ENCODE data around the gene B4GALNT3.
A peak's percentile ranks its signal among the peaks of the same experiment; 100 is the strongest.

The B4GALNT3 gene

DNA sequence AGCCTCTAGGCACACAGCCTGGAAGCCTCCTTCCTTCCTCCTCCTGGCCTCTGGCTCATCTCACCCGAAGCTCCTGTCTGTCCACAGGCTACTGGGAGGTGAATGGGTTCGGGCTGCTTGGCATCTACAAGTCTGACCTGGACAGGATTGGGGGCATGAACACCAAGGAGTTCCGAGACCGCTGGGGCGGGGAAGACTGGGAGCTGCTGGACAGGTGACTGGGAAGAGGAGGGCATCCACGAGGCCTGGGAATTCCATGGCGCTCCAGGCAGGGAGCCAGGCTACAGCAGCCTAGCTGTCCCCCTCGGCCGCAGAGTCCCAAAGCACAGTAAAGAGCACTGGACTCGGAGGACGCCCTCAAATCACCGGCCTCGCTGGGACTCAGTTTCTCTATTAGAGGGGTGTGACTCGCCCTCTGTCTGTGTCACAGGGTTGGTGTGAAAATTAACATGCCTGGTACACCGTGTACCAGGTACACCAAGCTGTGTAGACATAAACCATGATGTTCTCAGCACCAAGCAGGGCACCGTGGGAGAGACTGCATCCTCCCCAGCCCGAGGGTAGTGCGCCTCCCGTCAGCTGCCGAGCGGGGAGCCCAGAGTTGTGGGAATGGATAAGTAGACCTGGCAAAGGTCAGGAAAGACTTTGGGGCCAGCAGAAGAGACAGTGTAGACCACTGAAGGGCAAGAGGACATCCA is 99.6 kb downstream of the B4GALNT3 start:
- DNase-seq (ENCODE audit: low read depth in 2 of 2), result no peak

DNA sequence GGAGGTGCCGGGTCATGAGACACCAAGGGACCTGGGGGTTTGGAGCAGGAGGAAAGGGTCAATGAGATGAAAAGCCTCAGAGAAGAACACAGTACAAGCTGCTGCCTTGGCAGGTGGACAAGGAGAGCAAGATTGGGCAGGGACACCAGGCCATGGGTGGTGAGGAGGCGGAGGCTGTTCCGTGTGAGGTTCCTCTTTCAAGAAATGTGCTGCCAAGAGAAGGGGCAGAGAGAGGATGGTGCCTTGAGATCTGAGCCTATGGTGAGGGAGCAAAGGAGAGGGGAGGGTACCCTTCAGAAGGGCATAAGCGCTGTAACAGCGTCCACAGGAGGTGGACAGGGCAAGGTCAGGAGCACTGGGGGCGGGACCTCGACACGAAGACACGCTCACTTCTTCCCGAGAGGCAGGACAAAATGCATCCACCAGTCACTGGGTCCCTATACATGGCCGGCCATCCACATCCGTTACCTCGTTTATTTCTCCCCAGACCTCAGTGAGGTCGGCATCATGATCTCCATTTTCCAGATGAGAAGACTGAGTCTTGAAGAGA is 100.2 kb downstream of the B4GALNT3 start:
- DNase-seq (ENCODE audit: low read depth in 2 of 2), result no peak

DNA sequence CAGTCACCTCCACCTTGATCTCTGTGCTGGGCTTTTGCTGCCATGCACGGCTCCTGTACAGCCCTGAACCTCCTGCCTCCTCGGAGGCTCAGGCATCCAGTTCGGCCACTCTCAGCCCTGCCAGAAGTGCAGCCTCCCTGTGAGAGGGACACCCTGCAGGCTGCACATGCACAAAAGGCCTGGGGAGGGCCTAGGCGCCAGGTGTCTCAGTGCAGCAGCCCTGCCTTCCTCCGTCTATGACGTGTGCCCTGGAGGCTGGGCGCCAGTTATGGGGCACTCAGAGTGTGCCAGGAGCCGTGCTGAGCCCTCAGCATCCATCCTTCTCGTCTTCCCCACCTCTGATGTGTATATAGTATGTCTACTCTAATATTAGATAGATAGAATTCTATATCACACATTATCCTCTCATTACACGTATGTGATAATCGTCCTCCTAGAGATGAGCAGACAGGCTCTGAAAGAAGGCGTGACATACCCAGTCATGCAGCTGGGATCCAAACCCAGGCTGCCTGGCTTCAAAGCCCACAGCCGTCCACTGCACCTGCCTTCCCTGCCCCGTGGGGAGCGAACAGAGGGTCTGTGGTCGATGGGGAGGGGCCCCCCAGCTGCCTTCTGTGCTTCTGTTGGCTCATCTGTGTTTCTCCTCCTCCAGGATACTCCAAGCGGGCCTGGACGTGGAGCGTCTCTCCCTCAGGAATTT is 101.1 kb downstream of the B4GALNT3 start:
- DNase-seq (ENCODE audit: low read depth in 2 of 2), result no peak

DNA sequence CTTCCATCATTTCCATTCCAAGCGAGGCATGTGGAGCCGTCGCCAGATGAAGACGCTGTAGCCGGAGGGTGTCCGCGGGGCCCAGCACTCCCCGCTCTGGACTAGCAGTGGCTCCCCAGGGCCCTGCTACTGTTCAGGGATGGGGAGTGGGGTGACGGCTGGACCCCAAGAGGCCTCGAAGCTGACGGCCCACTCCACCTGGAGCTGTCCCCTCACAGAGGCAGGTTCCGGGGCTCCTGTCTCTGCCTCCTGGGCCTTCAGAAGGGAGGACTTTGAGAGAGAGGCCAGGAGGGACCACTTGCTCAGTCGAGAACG is 101.6 kb downstream of the B4GALNT3 start:
- DNase-seq (ENCODE audit: low read depth in 2 of 2), result no peak

DNA sequence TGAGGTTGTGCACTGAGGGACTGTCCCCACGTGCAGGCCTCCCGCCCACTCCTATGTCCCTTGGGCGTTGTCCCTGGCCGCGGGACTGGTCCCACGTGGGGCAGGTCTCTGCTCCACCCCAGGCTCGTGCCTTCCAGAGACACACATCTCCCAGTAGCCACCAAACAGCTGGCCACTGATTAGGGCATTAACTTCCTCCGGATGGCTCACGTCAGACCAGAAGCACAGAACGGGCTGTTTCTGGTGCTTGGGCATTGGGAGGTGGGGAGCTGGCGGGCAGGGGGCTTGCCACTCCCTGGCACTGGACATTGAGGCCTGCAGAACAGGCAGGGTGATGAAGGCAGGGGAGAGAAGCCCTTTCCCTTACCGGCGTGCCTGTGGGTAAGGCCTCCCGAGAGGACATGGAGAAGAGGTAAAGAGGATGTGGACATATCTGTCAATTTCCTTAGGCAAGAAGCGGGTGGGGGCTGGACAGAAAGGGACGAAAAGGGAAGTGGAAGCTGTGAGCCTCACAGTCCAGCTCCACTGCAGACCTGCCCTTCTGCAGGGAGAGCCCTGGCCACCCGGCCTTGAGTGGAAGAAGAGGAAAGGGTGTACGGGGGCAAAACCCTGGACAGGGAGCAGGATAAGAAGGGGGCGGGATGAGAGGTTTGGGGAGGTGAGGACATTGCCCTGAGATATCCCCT is 102.3 kb downstream of the B4GALNT3 start:
- DNase-seq (ENCODE audit: low read depth in 2 of 2), result no peak

DNA sequence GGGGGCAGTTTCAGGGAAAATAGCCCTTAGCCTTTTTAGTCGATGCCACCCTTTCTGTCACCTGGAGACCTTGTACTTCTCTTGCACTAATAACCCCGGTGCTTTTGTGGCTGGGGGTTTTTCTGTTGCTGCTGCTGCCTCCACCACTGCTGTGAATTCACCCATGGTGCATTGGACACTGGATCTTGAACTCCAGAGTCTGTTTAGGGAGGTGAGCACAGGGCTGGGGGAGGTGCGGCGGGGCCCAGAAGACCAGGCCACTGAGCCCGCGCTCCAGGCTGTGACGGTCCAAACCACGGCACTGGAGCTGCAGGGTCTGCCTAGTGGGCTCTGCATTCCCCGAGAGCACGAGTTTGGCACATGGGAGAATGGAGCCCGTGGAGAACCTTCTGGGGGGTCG is 102.9 kb downstream of the B4GALNT3 start:
- DNase-seq (ENCODE audit: low read depth in 2 of 2), result no peak

DNA sequence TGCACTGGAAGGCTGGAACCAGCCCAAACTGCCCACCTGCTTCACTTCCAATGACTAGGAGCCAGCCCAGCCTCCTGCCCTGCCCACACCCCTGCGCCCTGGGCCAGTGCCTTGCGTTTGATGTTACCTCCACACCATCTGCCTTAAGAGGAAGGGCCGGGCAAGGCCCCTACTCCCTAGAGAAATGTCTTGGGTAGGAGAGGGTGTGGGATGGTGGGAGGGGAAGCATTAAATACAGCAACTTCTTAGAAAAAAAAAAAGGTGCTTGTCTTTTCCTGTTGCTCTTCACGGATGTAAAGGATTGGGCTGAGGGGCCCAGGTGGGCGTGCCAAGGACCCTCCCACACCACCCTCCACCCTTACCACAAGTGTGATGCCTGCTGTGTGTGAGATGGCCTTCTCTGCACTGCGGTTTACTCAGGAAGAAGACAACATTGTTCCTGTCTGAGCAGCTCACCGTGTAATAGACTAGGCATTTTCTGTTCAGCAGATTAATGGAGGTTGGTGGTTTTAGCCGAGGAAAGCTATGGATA is 103.6 kb downstream of the B4GALNT3 start:
- peak in 1 of 2 donors; percentile 21 for DNase-seq (ENCODE audit: low read depth in 2 of 2)

DNA sequence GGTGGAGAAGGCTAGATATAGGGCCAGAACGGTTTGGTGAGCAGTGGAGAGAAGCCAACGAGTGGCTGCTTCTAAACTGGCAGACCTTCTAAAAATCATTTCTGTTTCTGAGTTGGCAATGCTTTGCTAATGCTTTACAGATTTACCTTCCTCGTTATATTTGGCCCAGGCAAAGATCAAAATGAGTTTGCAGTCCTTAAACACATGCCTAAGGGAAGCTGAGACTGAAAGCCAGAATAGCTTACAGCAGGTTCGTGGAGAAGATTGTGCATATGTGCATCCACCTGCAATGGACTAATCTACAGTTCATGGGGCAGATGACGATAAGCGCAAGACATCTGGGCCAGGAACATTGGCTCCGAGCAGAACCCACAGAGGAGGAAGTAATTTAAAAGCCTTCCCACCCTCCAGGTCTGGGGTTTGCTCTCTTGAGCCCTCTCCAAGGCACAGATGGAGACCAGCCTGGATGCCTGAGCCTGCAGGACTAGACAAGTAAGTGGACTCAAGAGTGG is 104.1 kb downstream of the B4GALNT3 start:
- DNase-seq (ENCODE audit: low read depth in 2 of 2), result no peak

GRCh38 chr12:565161-565560 is 105.4 kb downstream of the B4GALNT3 start:
- no peak for DNase-seq (ENCODE audit: low read depth in 2 of 2)

DNA sequence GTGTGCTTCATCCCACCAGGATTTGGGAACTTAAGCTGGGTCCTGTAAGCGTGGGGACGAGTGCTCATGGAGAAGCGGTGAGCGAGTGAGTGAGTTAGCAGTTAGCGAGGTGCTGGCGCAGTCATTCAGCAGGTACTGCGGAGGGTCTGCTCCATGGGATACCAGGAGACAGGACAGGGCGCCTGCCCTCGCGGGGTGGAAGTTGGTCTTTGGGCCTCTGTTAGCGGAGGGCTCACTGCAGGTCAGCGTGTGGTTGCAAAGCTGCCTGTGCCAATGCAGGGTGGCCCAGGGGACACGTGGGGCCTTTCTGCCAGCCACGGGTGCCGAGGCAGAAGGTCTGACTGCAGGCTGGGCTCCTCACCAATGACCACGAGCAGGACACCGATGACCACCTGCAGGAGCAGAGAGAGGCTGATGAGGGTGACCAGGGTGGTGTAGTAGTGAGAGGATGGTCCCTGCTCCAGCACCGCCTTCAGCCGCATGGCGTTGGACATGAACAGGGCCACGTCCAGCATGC is 105.9 kb downstream of the B4GALNT3 start:
- no peak for DNase-seq (ENCODE audit: low read depth in 2 of 2)

DNA sequence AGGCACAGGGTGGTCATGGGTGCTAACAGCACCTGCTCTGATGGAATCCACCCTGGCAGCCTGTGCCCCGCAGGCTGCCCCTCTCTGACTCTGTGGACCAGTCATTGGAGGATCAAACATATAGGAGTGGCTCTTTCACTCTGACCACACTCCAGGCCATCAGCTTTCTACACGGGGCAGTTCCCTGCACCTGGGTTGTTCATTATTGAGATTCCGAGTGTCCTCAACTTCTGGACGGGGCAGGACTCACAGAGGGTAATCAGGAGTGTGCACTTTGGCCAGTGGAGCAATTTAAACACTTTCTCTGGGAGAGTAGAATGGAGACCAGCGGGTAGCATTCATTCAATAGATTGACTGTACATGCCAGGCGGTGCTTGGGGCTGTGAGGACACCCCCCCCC is 108.7 kb downstream of the B4GALNT3 start:
- no peak for DNase-seq (ENCODE audit: low read depth in 2 of 2)

DNA sequence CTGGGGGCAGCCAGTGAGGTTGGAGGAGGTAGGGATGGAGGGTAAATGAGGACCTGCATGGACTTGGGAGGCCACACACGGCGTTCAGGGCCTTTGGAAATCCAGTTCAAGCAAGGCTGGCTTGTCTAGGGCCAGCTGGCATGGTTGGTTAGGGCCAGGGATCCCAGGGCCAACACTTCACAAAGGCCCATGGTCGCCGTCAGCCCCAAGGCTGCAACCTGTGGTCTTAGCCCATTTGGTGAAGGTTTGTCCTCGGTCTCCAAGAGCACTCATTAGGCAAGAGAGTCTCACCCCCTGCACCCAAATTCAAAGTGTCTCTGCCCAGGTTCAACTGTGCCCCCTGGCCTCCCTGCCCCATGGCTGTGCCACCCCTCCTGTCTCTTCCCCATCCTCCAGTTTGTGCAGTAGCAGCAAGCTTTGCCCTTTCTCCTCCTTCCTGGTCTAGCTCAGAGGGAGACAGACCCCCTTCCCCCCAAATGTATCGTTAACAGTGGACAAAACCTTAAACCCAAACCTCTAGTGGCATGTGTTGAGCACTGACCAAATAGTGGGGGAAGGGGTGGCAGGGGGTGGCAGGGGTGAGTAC is 109.4 kb downstream of the B4GALNT3 start:
- DNase-seq (ENCODE audit: low read depth in 2 of 2), result no peak

DNA sequence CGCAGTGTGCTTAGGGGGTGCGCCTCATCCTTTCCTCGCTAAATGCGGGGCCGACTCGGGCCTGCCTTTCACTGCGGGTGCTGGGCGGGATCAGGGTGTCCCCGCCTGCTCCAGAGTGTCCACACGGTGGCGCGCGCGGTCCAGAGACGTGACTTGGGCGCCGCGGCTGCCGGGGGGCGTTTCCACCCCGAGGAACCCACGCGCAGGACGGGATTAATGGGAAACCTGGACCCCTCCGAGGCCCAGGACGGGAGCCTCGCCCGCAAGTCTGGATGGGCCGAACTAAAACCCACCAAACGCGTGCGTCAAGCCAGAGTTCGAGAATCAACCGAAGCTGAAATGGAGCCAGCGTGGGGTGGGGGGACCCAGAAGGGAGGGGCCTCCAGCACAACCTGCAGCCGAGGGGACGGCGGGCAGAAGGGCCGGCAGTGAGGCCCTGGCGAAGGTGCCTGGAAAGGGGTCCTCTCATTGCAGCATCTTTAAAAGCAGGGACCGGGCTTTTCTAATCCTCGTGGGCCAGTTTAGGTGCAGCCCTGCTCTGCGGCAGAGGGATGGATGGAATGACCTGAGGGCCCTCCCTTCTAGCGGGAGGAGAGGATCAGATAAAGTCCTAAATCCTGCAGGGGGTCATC is 110.2 kb downstream of the B4GALNT3 start:
- DNase-seq (ENCODE audit: low read depth in 2 of 2), result peak; percentile 73 to 79

DNA sequence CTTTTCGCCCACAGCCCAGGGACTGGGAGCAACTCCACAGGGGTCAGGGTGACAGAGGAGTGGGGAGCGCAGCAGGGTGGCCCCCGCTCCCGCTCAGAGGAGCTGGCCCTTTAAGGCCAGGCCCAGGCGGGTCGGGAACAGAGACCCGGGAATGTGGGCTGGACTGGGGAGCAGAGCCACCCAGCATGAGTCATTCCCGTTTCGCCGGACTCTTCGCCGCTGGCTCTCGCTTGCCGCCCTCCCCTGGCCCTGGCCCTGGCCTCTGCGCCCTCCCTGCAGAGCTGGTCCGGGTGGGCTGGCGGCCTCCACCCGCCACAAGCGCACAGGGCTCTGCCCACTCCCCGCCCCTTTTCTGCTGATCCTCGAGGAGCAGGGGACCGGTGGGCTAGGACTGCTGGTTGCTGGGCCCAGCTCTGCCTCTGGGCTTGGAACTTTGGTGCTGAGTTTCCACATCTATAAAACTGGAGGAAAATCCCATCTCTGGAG is 110.7 kb downstream of the B4GALNT3 start:
- no peak for DNase-seq (ENCODE audit: low read depth in 2 of 2)

GRCh38 chr12:570921-571794 is 111.4 kb downstream of the B4GALNT3 start:
- DNase-seq (ENCODE audit: low read depth in 2 of 2), result no peak

GRCh38 chr12:571795-572531 is 112.2 kb downstream of the B4GALNT3 start:
- DNase-seq (ENCODE audit: low read depth in 2 of 2), result no peak

DNA sequence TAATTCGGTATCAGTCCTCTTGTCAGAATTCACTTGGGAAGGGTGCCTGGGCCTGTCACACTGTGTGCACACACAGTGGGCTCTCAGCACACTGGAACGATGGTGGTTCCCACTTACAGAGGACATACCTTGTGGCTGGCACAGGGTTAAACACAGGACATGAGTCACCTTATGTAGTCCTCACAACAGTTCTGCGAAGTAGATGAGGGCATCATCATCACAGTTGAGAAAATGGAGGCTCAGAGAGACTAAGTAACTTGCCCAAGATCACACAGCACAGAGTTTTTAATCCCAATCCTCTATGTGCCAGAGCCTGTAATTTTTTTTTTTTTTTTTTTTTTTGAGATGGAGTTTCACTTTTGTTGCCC is 112.8 kb downstream of the B4GALNT3 start:
- DNase-seq (ENCODE audit: low read depth in 2 of 2), result no peak

DNA sequence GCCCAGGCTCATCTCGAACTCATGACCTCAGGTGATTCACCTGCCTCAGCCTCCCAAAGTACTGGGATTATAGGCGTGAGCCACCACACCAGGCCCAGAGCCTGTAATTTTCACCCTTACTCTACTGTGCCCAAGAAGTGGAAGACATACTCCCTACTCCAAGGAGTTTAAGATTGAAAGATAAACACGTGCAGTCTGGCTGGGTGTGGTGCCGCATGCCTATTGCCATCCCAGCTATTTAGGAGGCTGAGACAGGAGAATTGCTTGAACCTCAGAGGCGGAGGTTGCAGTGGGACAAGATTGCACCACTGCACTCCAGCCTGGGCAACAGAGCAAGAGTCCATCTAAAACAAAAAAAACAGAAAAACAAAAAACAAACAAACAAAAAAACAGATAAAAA is 113.5 kb downstream of the B4GALNT3 start:
- no peak for DNase-seq (ENCODE audit: low read depth in 2 of 2)

GRCh38 chr12:574475-575128 is 114.9 kb downstream of the B4GALNT3 start:
- DNase-seq (ENCODE audit: low read depth in 2 of 2), result no peak
